Cardiac muscle cell (in vitro differentiated cells and primary cell): ENCODE measurements around the gene SNX25. TPM values are rescaled to one million over a fixed set of nuclear protein-coding genes. Genes with fewer than 3 reads are reported as not detected.
"Not testable (repeated sequence)": the region's sequence is repeated elsewhere in the genome, so short reads cannot be mapped to it uniquely, and the experiment has no call there.

Source experiments
- DNase-seq, 2 donors: peaks; one replicate each; pipeline versions ENCODE4 v3.0.0 to v3.0.0-alpha.2; 2010 to 2017; ENCODE audit warnings: low read depth in 1 of 2, low spot score in 1 of 2
- H3K27ac ChIP-seq: fragments of 200-600 bp; sonication (generic); 2 replicates; pipeline ENCODE4 v1.5.1; 2016
- H3K27me3 ChIP-seq: fragments of 200-600 bp; sonication (generic); 2 replicates; pipeline ENCODE4 v1.6.0; 2016; ENCODE audit warnings: control low read depth
- H3K36me3 ChIP-seq: fragments of 200-600 bp; sonication (generic); 2 replicates; pipeline ENCODE4 v1.5.1; 2016; ENCODE audit warnings: control low read depth
- H3K4me1 ChIP-seq: fragments of 200-600 bp; sonication (generic); 2 replicates; pipeline ENCODE4 v1.8.1; 2017; ENCODE audit warnings: low read depth, mild to moderate bottlenecking, mixed run types
- H3K4me3 ChIP-seq: fragments of 200-600 bp; sonication (generic); 2 replicates; pipeline ENCODE4 v1.5.1; 2016; ENCODE audit warnings: mild to moderate bottlenecking
- H3K9me3 ChIP-seq: fragments of 200-600 bp; sonication (generic); 2 replicates; pipeline ENCODE4 v1.5.1; 2017; ENCODE audit warnings: low read depth, mild to moderate bottlenecking, control low read depth
- CTCF ChIP-seq: IDR thresholded peaks from 2 replicates; pipeline ENCODE4 v1.5.1; 2012; ENCODE audit warnings: low read depth, mild to moderate bottlenecking, low read length
- polyA plus RNA-seq: library from polyadenylated mRNA; unstranded; fragments of >200 nt; fragmentation: Nextera tagmentation; extraction: Ambion mirVana; gene quantifications from 2 replicates; pipeline ENCODE4 v1.2.1, GENCODE V29; 2016
- total RNA-seq: library from RNA; depleted of rRNA; stranded (reverse); fragments of >200 nt; gene quantifications from 2 replicates; pipeline ENCODE4 v1.2.3, GENCODE V29; 2016

The SNX25 gene
- total and polyA plus RNA-seq, 2 experiments from 2014 or later = 19.7 to 20.9 TPM

- Histone ChIP-seq H3K4me1 (peaks cover 8% of the 10 kb centered on the region), H3K27ac (no peak overlapping the region)
- DNase-seq = no peak
Measured at GRCh38 chr4:185361872-185362271, 152.5 kb downstream of the SNX25 start.

GRCh38 chr4:185362570-185362969 lies 153.2 kb downstream of the SNX25 start:
- H3K27ac ChIP-seq, H3K4me1 ChIP-seq, H3K27me3 ChIP-seq, DNase-seq, H3K9me3 ChIP-seq, H3K4me3 ChIP-seq, H3K36me3 ChIP-seq: not testable (repeated sequence)

More at GRCh38 chr4:185361872-185362271, 152.5 kb downstream of the SNX25 start:
- no peaks in the 10 kb centered on the region for H3K27me3 ChIP-seq
- peaks cover 4% of the 10 kb centered on the region for H3K36me3 ChIP-seq
- no peaks in the 10 kb centered on the region for H3K9me3 ChIP-seq
- TF ChIP-seq CTCF = no peak
- no peak overlapping the region for H3K4me3 ChIP-seq

GRCh38 chr4:185363251-185363650 lies 153.9 kb downstream of the SNX25 start:
- Histone ChIP-seq H3K27me3 (no peaks in the 10 kb centered on the region), H3K9me3 (no peaks in the 10 kb centered on the region), H3K27ac (no peak overlapping the region), H3K4me1 (no peaks in the 10 kb centered on the region), H3K36me3 (peaks cover 4% of the 10 kb centered on the region), H3K4me3 (no peak overlapping the region)
- TF ChIP-seq CTCF = no peak
- DNase-seq = no peak

GRCh38 chr4:185364886-185365285 lies 155.5 kb downstream of the SNX25 start:
- Histone ChIP-seq H3K4me3 (no peak overlapping the region), H3K9me3 (no peaks in the 10 kb centered on the region), H3K27ac (no peak overlapping the region), H3K4me1 (no peaks in the 10 kb centered on the region), H3K36me3 (no peaks in the 10 kb centered on the region), H3K27me3 (no peaks in the 10 kb centered on the region)
- no peak for DNase-seq
- no peak for TF ChIP-seq CTCF

GRCh38 chr4:185369731-185370130 lies 160.3 kb downstream of the SNX25 start:
- no peak overlapping the region for H3K27ac ChIP-seq
- H3K36me3 ChIP-seq = no peaks in the 10 kb centered on the region
- H3K27me3 ChIP-seq = no peaks in the 10 kb centered on the region
- no peaks in the 10 kb centered on the region for H3K4me1 ChIP-seq
- no peaks in the 10 kb centered on the region for H3K9me3 ChIP-seq
- DNase-seq = peak in 1 of 2 donors; percentile 13
- no peak for TF ChIP-seq CTCF
- H3K4me3 ChIP-seq = no peak overlapping the region

GRCh38 chr4:185370268-185370949 lies 161.0 kb downstream of the SNX25 start:
- H3K9me3 ChIP-seq = no peaks in the 10 kb centered on the region
- H3K4me3 ChIP-seq = no peak overlapping the region

More at GRCh38 chr4:185370268-185370949, 161.0 kb downstream of the SNX25 start:
- no peak for DNase-seq
- Histone ChIP-seq H3K36me3 (no peaks in the 10 kb centered on the region), H3K4me1 (no peaks in the 10 kb centered on the region), H3K27ac (no peak overlapping the region), H3K27me3 (no peaks in the 10 kb centered on the region)
- no peak for TF ChIP-seq CTCF
